Activated CD8-positive, alpha-beta memory T cell treated with anti-CD3 and anti-CD28 coated beads, Interleukin-2, amount 50 U/mL, for 4 hours (primary cell): ENCODE measurements around the gene MORN5.

ENCODE experiments used
- DNase-seq: peaks from one replicate; pipeline ENCODE4 v3.0.0-alpha.2; 2020

The MORN5 gene

GRCh38 chr9:122218071-122218934 lies 58.6 kb downstream of the MORN5 start:
- DNase-seq, result no peak

- no peak for DNase-seq
These were observed 59.5 kb downstream of the MORN5 start for GRCh38 chr9:122218935-122219855.

- no peak for DNase-seq
These were observed 60.4 kb downstream of the MORN5 start for GRCh38 chr9:122219856-122220672.

GRCh38 chr9:122220673-122221182 lies 61.0 kb downstream of the MORN5 start:
- DNase-seq, result no peak

- no peak for DNase-seq
These were observed 61.6 kb downstream of the MORN5 start for GRCh38 chr9:122221183-122221811.

- no peak for DNase-seq
These were observed 63.1 kb downstream of the MORN5 start for GRCh38 chr9:122222791-122223190.

- no peak for DNase-seq
These were observed 63.7 kb downstream of the MORN5 start for GRCh38 chr9:122223435-122223834.

- DNase-seq, result no peak
These were observed 65.8 kb downstream of the MORN5 start for GRCh38 chr9:122225312-122226141.

GRCh38 chr9:122226142-122226757 lies 66.5 kb downstream of the MORN5 start:
- no peak for DNase-seq

- DNase-seq, result no peak
These were observed 67.3 kb downstream of the MORN5 start for GRCh38 chr9:122226758-122227574.

GRCh38 chr9:122227575-122227900 lies 67.8 kb downstream of the MORN5 start:
- no peak for DNase-seq

GRCh38 chr9:122228191-122228567 lies 68.5 kb downstream of the MORN5 start:
- no peak for DNase-seq

- DNase-seq, result no peak
These were observed 69.1 kb downstream of the MORN5 start, which contains the start of gene LHX6 for GRCh38 chr9:122228568-122229484. TSS of gene LHX6 (minus strand) at chr9:122228957. CDS start at chr9:122228740, 217 bp downstream.

GRCh38 chr9:122229485-122229837 lies 69.8 kb downstream of the MORN5 start:
- no peak for DNase-seq

- DNase-seq, result no peak
These were observed 73.1 kb downstream of the MORN5 start for GRCh38 chr9:122232796-122233306.

GRCh38 chr9:122234022-122234748 lies 74.5 kb downstream of the MORN5 start:
- DNase-seq, result no peak

- DNase-seq, result no peak
These were observed 77.0 kb downstream of the MORN5 start for GRCh38 chr9:122236681-122237080.

GRCh38 chr9:122239722-122240121 lies 80.0 kb downstream of the MORN5 start:
- DNase-seq, result no peak
